ENCODE data around the gene PRDX1.
"Not testable (repeated sequence)": the region's sequence is repeated elsewhere in the genome, so short reads cannot be mapped to it uniquely, and the experiment has no call there.

Gene PRDX1

GRCh38 chr1:45501505-45501859, 20.2 kb downstream of the PRDX1 start:
- DNase-seq, result no peak

- no peak for DNase-seq
Measured at GRCh38 chr1:45499415-45499769, 22.3 kb downstream of the PRDX1 start.

DNA sequence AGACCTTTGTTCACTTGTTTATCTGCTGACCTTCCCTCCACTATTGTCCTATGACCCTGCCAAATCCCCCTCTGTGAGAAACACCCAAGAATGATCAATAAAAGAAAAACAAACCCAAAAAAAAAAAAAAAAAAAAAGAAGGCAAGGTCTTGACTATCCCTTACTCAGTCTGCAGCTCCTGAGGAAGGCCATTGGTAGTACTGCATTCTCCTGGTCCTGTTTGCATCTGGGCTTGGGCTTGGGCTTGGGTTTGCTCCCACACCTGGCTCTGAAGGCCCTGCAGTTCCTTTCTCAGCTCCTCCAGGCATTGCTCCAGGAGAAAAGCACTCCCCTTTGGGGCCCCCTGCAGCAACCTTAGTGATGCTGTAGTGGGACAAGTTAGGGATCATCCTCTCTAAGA, 23.4 kb downstream of the PRDX1 start:
- DNase-seq, result no peak

GRCh38 chr1:45493116-45493697, 28.5 kb downstream of the PRDX1 start:
- peak in 2 of 4 experiments; percentile 16 to 25 for DNase-seq

GRCh38 chr1:45492691-45493090, 29.0 kb downstream of the PRDX1 start:
- no peak for DNase-seq

DNA sequence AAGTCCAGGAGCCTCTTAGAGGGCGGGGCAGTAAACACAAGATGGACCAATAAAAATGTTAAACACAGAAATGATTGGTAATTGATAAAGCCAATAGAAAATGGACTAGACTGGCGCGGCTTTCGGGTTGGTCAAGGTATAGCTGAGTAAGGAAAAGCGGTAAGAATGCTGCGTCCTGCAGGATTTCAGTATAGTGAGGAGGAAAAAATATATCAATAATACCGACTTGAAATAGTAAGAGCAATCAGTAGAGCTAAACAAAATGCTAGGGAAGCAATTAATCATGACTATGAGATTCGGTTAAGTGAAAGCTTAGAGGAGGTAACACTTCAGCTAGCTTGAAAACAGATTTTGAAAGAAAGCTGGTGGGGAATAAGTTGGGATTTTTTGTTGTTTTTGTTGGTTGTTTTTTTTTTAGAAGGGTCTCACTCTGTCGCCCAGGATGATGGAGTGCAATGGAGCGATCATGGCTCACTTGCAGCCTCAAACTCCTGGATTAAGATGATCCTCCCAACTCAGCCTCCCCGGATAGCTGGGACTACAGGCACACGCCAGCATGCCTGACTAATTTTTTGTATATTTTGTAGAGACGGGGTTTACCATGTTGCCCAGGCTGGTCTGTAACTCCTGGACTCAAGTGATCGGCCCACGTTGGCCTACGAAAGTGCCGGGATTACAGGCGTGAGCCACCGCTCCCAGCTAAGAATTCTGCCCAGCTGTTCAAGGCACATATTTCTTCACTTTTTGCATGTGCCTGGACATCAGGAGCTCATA, 30.0 kb downstream of the PRDX1 start:
- no peak for DNase-seq

- peak; percentile 79 to 93 (median 86) for DNase-seq
Measured at GRCh38 chr1:45490626-45491486, 30.8 kb downstream of the PRDX1 start, which contains the start of gene TESK2. Gene TESK2, minus strand, starts transcription at chr1:45491163. Its CDS starts 33,378 bp downstream, at chr1:45457785.

DNA sequence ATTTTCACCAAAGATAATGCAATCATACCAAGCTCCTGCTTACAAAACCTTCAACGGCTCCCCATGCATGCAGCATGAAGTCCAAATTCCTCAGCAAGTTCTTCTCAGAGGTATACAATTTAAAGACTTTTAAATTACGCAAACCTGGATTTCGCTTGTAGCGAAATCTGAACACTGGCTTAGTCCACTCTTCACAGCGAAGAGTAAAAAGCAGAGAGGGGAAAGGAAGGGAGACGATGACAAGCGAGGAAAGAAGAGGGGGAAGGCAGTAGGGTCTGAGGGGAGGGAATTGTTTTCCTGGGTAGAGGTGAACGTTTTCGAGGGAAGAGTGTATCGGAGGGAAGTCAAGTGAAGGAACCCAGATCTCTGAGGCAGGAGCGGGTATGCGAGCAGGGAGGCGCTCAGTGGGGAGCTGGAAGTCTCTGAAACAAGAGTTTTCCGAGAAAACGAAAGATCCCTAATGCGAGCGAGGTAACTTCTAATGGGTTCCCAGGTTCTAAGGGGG, 31.5 kb downstream of the PRDX1 start:
- no peak for DNase-seq

GRCh38 chr1:45489379-45489778, 32.3 kb downstream of the PRDX1 start:
- DNase-seq, result not testable (repeated sequence)

GRCh38 chr1:45488666-45489377, 32.9 kb downstream of the PRDX1 start:
- no peak for DNase-seq

DNA sequence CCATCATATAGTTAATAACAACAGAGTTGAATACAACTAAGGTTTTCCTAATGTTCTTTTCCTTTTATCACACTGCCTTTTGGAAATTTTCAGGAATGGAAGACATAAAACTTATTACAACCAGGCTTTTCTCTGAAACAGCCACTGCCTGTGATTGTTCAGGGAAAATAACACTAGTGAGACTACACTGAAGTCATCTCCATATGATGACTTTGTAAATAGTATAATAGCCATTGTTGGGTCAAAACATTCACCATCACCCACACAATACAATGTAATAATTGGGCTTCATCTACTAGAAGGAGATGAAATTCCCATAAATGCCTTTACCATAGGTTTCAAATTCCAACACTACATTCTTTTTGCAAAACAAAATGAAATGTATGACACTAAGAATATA, 35.7 kb downstream of the PRDX1 start:
- no peak for DNase-seq

GRCh38 chr1:45479039-45479748, 42.5 kb downstream of the PRDX1 start:
- no peak for DNase-seq

DNA sequence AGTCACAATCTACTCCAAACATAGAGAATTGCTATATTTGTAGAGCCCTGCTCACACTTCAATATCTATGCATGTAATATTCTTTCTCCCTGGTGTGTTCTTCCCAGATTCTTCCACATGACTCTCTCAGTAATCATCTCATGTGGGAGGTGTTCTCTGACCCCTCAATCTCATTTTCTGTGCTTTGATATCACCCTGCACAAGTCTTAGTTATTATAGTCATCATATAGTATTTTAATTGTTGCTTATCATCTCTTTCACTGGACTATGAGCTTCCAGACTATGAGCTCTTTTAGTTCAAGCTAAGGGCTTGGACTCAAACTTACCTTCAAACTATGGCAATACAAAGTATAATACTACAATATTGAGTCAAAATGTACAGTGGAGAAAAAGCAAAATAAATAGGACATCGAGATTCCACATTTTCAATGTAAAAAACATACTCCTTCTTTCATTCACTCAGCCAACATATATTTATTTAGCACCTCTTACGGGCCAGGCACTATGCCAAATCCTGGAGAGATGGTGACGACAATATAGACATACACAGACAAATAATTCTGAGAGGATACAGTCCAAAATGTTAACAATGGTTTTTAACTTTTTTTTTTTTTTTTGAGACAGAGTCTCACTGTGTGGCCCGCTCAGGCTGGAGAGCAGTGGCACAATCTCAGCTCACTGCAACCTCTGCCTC, 43.4 kb downstream of the PRDX1 start:
- DNase-seq, result no peak

- DNase-seq, result no peak
Measured at GRCh38 chr1:45477646-45478045, 44.0 kb downstream of the PRDX1 start.

- not testable (repeated sequence) for DNase-seq
Measured at GRCh38 chr1:45474194-45474593, 47.5 kb downstream of the PRDX1 start.

- DNase-seq, result no peak
Measured at GRCh38 chr1:45473302-45473701, 48.4 kb downstream of the PRDX1 start.

DNA sequence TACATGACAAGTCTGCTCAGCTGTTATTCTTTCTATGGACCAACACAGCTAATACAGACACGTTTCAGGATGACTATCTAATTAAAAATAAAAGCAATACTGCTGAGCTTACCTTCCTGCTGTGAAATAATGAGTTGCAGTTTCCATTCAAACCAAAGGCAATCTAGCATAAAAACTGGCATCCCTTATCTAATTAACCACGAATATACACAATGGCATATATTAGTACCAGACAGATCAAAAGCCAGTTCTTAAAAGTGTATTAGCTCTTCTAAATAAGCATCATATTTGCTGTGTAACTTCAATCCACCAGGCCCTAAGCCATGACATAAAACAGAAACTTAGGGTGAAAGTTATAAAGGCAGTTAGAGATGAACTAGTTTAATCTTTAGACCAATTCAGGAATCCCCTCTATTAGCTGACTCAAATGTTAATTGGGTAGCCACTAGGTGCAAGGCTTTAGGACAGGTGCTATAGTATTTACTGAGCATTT, 51.3 kb downstream of the PRDX1 start:
- DNase-seq, result no peak

GRCh38 chr1:45467353-45467752, 54.3 kb downstream of the PRDX1 start:
- not testable (repeated sequence) for DNase-seq

DNA sequence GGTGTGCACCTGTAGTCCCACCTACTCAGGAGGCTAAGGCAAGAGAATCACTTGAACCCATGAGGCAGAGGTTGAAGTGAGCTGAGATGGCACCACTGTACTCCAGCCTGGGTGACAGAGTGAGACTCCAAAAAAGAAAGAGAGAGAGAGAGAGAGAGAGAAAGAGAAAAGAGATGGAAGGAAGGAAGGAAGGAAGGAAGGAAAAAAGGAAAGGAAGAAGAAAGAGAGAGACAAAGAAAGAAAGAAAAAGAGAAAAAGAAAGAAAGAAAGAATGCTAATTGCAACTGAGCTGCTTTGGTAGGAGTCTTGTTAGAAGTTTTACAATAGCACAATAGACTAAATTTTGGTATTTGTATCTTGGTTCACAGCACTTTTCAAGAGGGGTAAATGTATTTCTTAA, 56.4 kb downstream of the PRDX1 start:
- DNase-seq, result no peak
